GM18861 (cell line): ENCODE measurements around the gene PALLD.
"Not testable (repeated sequence)": the region's sequence is repeated elsewhere in the genome, so short reads cannot be mapped to it uniquely, and the experiment has no call there.

Experiments used
- ATAC-seq: cut with Tn5 transposase; IDR thresholded peaks from one replicate; pipeline ENCODE4 v1.9.1; 2021; ENCODE audit not compliant: unreplicated experiment

The PALLD gene

DNA sequence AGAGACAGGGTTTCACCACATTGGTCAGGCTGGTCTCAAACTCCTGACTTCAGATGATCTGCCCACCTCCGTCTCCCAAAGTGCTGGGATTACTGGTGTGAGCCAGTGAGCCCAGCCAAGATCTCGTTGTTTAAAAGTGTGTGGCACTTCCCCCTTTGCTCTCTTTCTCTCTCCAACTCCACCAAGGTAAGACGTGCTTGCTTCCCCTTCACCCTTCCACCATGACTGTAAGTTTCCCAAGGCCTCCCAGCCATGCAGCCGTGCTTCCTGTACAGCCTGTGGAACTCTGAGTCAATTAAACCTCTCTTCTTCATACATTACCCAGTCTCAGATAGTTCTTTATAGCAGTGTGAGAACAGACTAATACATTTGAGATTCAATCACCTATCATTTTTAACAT, 309.4 kb downstream of the PALLD start:
- ATAC-seq = not testable (repeated sequence)

DNA sequence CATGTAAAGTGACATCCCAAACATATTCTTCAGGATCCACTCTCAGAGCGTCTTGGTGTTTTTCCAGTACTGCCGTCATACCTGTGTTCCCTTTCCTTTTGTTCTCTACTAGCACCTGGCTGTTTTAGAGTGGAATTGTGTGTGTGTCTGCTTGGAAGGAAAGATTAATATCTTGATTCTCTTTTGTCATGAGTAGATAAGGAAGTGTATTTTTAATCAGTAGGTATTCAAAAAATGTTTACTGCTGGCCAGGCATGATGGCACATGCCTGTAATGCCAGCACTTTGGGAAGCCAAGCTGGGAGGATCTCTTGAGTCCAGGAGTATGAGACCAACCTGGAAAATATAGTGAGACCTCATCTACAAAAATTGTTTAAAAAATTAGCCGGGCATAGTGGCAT, 314.4 kb downstream of the PALLD start:
- ATAC-seq = no peak

DNA sequence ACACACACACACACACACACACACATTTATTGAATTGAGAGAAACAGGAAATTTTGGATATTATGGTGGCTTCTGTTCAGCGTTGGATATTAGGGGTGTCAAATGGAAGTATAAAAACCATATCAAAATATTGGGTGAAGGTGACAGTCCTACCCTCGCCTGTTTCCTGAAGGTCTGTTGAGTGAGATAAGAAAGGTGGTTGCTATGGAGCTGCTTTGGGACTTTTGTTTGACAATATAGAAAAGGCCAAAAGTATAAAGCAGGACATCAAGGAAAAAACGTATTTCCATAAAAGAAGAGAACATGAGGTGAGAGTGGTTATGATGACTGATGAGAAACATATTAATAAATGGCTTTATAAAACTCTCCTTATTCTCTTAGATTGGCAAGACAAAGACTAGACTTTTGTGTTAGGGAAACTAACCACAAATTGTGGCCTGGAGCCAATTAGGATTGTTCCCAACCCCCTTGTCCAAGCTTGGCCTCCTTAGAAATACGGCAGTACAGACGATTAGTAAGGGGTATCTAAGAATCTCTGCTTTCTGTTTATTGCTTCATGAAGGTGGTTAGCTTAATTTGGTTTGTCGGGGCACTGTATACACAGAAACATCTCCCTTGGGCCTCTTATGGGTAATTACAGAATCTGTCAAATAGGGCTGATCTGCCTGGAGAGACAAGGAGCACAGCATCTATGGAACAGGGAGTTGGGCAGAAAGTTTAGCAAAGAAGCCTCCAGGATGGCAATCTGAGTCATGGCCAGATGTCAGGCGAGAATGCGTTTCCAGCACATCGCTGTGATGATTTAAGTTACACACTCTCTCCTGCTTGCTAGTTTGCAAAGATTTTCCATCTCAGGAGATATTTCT, 315.2 kb downstream of the PALLD start:
- no peak for ATAC-seq

DNA sequence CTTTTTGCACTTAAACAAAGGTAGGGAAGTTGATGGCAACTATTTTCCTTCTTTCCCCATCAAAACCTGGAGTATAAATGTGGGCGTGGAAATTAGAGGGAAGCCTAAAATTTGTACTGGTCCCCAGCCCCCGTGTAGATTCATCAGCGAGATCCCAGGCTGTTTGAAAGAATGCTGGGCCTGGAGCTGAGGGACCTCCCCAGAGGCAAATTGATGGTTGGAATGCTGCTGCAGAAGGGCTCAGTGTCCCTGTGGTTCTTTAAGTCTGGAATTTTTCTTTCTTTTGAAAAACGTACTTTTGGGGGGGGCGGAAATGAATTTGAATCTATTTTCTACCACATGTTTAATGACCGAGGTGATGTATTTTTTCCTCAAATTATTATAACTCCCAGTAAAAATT, 316.0 kb downstream of the PALLD start:
- ATAC-seq = no peak

DNA sequence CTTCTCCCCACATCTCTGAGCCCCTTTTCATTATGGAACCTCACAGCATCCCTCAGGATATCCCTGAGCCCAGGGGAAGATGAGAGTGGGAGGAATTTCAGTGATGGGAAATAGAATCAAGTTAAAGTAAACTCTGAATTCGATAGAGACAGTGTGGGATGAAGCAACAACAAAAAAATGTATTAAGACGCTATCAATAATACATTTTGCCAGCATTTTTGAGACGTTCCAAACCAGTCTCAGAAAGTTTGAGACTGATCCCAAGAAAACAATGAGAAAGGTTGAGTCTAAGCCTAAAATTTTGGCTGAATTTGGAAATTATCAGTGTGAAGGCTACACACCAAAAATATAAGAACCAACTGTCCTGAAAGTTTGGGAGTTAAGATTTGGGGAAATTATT, 317.0 kb downstream of the PALLD start:
- ATAC-seq = no peak

DNA sequence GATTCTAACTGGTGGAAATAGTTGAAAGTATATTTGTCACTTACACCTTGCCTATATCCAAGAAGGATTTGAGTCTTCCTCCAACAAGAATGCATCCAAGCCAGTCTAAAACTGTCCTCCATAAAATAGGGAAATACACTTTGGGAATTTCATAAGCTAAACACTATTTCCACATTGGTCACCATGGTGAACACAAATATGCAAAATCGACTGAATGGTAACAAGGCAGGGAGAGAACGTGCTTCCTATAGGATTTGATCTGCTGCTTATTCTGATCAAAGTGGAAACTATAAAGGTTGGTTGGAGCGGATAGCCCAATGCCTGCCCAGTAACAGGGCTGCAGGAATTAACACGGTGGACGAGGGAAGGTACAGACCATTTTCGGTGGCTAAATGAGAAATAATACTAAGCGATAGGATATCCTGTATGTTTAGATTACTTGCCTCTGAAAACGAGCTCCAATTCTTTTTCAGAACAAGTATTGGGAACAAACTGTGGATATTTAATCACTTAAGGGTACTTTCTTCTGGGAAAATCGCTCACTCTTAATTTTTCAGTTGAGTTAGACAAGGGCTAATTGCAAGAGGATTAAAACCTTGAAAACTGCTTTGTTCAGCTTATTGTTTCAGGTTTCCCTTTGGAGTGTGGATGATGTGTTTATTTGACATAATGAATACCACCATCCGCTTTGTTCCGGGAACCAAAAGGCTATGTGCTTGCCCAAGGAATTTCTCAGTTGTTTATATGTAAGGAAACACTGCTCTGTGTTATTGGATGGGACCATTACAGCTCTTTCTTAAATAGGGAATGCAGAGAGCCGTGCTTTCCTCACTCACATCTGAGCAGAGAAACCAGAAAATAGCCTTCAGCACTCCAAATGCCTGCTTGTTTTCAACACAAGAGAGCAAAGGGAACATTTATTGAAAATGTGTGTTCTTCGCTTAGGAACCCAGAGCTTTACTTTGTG, 318.8 kb downstream of the PALLD start:
- ATAC-seq = no peak

DNA sequence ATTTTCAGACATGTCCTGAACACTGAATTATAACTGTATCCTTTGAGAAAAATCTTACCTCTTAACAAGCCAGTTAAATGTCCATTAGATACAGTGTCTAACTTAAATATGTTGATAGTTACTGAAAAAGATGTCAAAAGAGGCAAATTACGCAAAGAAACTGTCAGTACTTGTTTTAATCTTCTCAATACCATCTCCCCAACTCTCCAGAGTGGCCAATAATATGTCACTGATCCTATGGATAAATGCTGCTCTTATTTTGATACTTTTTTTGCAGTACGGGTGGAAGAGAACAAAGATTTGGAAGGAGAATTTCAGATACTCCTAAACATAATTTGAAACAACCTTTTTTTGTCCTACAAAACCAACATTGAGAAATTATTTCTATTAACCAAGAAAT, 320.5 kb downstream of the PALLD start:
- no peak for ATAC-seq

DNA sequence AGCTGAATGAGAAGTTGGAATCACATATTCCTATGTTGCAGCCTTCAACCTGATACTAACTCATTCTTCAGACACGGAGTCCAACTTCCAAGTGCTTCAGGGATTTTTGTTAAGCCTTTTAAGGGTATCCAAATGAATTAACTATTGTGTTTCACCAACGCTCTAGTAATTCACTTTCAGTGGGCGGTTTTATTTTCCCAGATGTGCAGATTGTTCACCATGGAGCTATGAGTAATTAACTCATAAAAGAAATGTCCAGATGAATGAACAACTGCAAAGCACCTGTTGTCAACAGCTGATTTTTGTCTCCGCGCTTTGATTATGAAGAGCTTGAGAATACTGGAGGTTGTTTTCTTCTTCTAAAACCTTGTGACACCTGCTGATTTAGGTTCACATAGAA, 325.6 kb downstream of the PALLD start:
- ATAC-seq = no peak

DNA sequence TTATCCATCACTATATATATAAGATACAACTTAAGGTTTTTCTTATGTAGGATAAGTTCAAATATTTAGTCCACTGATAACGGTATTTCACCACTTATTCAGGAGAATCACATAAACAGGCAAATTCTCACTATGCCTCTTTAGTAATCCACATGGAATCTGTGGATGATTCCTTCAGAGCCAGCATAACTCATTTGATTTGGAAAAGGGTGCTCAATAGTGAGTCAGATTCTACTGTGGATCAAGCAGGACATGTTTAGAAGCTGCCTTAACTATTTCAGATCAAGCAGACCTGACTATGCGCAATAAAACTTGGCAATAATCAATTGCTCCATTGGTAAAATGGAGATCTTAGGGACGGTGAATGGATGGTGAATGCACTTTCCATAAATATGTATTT, 329.1 kb downstream of the PALLD start:
- no peak for ATAC-seq

DNA sequence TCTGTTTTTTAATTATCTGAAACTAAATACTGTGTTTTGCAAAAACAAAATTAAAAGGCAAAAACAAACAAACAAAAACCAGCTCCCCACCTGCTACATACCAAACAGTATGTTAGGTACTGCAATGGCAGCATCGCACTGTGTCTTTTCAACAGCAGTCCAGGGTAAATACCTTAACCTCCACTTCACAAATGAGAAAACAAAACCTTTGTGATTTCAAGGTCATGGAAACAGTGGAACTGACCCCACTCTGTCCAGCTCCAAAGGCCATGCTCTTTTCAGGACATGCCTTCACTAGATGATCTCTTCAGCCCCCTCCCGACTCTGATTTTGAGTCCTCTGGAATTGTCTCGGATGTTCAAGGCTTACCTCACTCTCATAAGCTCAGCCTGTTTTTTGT, 329.8 kb downstream of the PALLD start:
- no peak for ATAC-seq

DNA sequence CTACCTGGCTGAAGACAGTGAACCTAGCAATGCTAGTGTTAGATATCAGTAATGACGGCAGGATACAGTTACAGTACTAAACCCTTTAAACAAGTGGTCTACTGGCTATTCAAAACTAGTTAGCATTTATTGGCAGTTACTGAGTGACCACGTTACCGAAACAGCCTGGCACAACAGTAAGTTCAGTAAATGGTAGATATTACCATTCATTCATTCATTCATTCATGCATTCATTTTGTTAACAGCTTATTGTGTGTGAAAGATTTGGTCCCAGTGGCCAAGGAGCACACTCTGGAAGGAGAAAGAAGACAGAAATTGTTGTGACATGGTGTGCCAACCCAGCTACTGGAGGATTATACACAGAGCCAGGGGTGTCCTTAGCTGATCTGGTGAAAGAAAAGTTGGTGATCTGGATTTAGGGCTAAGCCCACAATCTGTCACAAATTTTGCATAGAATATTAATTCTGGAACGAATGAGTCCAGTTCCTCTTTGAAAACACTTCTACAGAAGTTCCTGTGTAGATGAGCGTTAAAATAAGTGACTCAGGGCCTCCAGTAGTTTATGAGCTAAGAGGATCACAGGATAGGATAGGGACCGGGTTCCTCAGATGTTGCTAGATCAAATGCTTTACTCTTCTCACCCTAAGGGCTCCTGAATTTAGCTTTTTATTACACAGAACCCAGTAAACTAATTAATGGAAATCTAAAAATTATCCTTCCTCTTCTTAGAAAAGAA, 334.1 kb downstream of the PALLD start:
- ATAC-seq = no peak

DNA sequence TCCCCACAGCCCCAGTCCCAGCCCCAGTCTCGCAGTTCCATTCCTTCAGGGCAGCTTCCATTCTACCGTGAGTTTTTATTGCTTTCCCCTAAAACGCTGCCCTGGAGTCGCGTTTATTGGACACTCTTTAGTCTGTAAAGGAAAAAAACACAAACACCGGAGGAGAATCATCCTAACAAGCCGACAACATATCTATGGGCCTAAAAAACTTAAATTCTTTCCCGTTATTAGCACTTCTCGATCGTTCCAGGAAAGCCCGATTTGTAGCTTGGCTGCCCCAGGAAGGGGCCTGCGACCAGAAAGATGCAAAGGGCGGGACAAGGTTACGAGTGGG, 334.7 kb downstream of the PALLD start:
- no peak for ATAC-seq

DNA sequence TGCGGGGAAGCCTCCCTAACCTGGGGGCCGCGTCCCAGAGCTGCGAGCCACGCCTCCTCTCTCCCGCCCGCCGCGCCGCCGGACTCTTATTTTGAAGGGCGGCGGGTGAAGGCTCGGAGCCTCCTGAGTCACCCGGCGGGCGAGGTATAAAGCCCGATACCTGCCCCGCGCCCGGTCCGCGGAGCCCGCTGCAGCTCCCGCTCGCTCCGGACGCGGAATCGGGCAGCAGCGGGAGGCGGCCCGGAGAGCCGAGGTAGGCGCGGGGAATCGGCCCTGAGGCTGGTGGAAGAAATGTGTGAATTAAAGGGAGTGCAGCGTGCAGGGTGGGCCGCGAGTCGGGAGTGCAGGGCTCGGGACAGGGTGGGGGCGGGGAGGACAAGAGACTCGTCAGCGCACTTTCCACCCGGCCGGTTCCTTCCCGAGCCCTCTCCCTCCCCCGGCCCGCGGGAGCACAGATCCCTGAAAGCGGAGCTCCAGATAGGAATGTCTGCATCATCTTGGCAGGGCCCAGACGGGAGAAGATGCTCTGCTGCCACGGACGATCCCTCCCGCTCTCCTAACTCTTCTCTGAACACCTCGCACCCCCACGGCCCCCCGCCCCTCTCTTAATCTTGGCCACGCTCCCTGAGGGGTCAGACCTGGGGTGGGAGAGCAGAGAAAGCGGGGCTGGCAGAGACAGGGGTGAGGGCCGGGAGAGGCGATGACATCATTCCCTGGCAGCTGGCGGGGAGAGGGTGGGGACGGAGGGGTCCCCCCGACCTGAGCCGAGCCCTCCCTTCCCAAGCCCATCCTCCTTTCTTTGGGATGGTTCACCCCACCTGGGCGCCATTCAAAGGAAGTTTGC, 335.3 kb downstream of the PALLD start:
- ATAC-seq = peak; percentile 86

DNA sequence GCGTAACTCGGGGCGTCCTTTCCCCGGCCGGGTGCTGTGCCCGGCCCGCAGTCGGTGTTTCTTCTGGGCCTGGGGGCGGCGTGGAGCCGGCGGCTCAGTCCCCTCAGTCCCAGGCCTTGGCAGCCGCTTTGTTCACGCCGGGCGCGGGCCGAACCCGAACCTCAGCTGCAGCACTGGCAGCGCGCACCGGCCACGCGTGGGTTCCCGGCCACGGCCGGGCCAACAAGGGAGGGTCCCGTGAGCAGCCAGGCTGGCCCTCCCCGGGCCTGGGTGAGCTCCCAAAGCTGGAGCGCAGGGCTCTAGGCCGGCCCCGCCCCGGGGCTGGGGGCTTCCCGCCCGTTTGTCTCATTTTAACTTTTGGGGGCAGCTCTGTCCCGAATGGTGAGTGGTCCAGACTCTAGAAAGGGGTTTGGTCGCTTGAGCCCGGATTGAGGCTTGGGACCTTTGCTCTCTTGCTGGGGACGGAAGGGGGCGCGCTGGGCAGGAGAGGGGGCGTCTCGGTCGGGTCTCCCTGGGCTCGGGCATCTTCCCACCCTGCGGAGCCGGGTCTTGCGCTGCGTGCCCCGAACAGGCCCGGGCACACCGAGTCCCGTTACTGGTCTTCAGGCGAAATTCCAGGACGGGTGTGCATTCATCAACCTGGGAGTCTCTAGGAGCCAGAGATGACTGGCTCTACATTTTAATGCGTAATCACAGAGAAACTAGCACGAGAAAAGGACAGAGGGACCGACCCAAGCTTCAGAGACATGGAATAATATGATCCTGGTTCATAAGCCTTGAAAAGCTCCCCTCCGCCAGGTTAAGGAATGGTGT, 336.1 kb downstream of the PALLD start:
- no peak for ATAC-seq

DNA sequence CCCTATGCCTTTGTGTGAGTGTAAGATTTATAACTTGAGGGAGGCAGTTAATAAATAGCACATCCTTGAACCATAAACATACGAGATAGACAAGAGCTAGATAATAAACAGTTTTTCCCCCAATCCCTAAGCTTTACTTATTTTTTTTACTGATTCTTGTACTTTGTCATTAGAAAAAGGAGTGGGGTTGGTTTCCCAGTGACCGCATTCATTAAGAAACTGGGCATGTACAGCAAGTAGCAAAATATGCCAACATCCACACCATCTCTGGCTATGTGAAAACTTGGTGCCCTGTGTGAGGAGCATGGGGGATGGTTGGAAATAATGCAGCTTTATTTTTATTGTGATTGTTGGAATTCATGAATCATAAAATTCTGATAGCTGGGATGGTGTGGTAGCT, 337.0 kb downstream of the PALLD start:
- ATAC-seq = no peak

DNA sequence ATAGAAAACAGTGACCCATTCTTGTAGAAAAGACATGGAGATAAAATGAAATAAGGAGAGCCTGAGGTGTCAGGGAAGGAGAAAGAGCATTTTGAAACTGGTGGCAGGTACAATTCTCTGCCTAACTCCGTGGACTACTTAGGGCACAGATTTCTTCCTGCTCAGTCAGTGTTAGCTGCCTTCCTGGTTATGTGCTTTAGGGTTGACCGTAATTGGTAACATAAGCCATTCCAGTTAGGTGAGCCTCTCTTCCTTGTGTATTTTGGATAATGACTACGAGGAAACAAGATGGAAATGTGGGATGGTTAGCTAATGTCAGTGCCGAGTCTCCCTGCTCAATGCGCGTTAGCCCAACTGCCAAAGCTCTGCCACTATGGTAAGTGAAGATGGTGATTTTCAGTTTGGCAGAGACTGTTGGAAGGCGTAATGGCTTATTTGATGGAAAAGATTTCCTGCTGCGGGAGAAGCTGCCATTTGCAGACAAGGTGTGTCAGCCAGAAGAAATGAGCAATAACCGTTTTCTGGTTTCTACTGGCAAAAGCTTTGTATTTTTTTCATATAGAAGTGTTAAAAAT, 339.1 kb downstream of the PALLD start:
- ATAC-seq = no peak

DNA sequence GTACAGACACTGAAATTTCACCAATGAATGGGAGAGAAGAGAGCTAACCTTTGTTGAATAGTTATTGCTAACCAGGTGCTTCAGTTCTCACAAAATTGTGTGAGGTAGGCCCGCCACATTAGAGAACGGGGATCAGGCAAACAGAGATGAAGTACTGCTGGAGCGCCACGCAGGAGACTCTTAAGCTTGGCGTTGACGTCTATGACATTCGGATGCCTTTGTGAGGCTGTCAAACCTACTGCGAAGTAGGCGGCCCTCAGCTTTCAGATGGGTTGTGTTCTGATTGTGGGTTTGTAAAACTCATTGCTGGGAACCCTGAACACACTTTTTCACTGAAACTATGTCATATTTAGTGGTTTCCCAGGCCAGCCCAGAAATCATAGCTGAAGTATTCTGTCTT, 339.6 kb downstream of the PALLD start:
- no peak for ATAC-seq

DNA sequence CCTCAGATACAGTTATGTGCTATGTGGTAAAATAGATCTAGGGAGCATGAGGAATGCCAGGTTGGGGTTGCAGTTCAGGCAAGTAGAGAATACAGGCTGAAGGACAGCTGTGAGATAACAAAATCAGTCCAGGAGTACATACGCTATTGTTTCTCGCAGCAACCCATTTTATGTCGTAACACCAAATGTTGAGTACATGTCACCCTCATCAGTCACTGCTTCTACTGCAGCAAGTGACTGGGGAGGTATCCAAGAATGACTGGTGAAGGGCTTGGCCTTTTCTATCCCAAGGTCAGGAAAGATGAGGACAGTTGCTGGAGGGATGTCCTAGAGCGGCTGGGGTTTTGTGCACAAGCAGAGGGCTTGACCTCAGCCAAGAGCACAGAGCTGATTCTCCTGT, 341.1 kb downstream of the PALLD start:
- ATAC-seq = no peak

DNA sequence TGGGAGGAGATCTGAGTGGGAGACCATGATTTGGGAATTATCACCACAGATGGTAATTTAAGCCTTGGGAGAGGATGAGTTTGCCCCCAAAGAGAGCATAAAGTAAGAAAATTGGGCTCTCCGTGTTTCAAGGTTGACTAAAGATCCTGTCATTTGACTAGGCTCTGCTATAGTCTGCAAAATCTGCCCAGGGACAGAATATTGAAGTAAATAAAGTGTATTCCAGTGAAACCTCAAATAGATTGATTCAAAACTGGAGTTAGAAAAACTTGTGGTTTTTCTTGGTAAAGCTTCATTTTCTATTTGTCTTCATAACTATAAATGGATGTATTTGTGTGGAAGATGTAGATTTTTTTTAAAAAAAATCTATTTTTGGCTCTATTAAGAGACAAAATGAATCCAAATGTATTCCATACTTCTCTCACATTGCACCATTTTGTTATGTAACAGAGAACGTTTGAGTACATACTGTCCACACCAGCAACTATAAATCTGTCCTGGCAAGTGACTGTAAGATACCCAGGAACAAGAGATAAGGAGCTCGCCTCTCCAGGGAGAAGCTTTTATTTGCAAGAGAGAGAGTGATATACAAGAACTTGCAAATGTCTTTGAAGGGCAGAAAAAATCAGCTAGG, 343.0 kb downstream of the PALLD start:
- ATAC-seq = no peak
